Neural progenitor cell (in vitro differentiated cells): ENCODE results near the gene QSOX2. TPM values are rescaled to one million over a fixed set of nuclear protein-coding genes. Genes with fewer than 3 reads are reported as not detected.

Source experiments
- DNase-seq: peaks from one replicate; pipeline ENCODE4 v3.0.0-alpha.2; 2016; ENCODE audit warnings: low spot score
- H2AFZ ChIP-seq: fragments of 200-600 bp; sonication (generic); replicated peaks from 2 replicates; pipeline ENCODE4 v1.6.1; 2016; ENCODE audit warnings: antibody characterized with exemption
- H3F3A ChIP-seq: fragments of 200-600 bp; sonication (generic); 2 replicates; pipeline ENCODE4 v1.6.1; 2016; ENCODE audit warnings: antibody characterized with exemption, low read depth
- H3K27ac ChIP-seq: fragments of 200-600 bp; sonication (generic); 2 replicates; pipeline ENCODE4 v1.5.1; 2016; ENCODE audit warnings: mild to moderate bottlenecking
- H3K27me3 ChIP-seq: fragments of 200-600 bp; sonication (generic); 2 replicates; pipeline ENCODE4 v1.6.1; 2016; ENCODE audit warnings: mild to moderate bottlenecking, moderate library complexity
- H3K36me3 ChIP-seq: fragments of 200-600 bp; sonication (generic); 2 replicates; pipeline ENCODE4 v1.5.1; 2016
- H3K4me1 ChIP-seq: fragments of 200-600 bp; sonication (generic); 2 replicates; pipeline ENCODE4 v1.6.1; 2016; ENCODE audit warnings: mixed run types
- H3K4me2 ChIP-seq: fragments of 200-600 bp; sonication (generic); 2 replicates; pipeline ENCODE4 v1.6.1; 2016
- H3K4me3 ChIP-seq: fragments of 200-600 bp; sonication (generic); 2 replicates; pipeline ENCODE4 v1.5.1; 2016
- H3K79me2 ChIP-seq: fragments of 200-600 bp; sonication (generic); 2 replicates; pipeline ENCODE4 v1.6.1; 2016; ENCODE audit warnings: low read depth
- H3K9ac ChIP-seq: fragments of 200-600 bp; sonication (generic); 2 replicates; pipeline ENCODE4 v1.6.1; 2016
- H3K9me3 ChIP-seq: fragments of 200-600 bp; sonication (generic); 2 replicates; pipeline ENCODE4 v1.5.1; 2016; ENCODE audit warnings: low read depth
- H4K20me1 ChIP-seq: fragments of 200-600 bp; sonication (generic); 2 replicates; pipeline ENCODE4 v1.6.1; 2016; ENCODE audit warnings: low read depth
- H3K27ac Mint-ChIP-seq: 3 replicates; pipeline ENCODE4 v1.8.0; 2021; ENCODE audit warnings: mixed read lengths
- H3K27me3 Mint-ChIP-seq: 2 replicates; pipeline ENCODE4 v1.8.0; 2022; ENCODE audit warnings: low read depth, mild to moderate bottlenecking, inconsistent platforms, moderate library complexity, mixed read lengths; ENCODE audit not compliant: insufficient read depth
- H3K36me3 Mint-ChIP-seq: 3 replicates; pipeline ENCODE4 v1.8.0; 2021; ENCODE audit warnings: mixed read lengths
- H3K4me1 Mint-ChIP-seq: 3 replicates; pipeline ENCODE4 v1.8.0; 2021; ENCODE audit warnings: mixed read lengths
- H3K4me3 Mint-ChIP-seq: 3 replicates; pipeline ENCODE4 v1.8.0; 2021; ENCODE audit warnings: mild to moderate bottlenecking, moderate library complexity, mixed read lengths
- H3K9me3 Mint-ChIP-seq: 3 replicates; pipeline ENCODE4 v1.8.0; 2020; ENCODE audit warnings: mixed read lengths
- CTCF ChIP-seq: fragments of 200-600 bp; sonication (generic); IDR thresholded peaks from 2 replicates; pipeline ENCODE4 v1.5.1; 2017; ENCODE audit warnings: antibody characterized with exemption, mild to moderate bottlenecking
- EZH2 ChIP-seq: fragments of 200-600 bp; sonication (generic); IDR thresholded peaks from 2 replicates; pipeline ENCODE4 v1.6.1; 2017; ENCODE audit warnings: antibody characterized with exemption, mild to moderate bottlenecking, moderate library complexity
- EZH2phosphoT487 ChIP-seq: fragments of 200-600 bp; sonication (generic); IDR thresholded peaks from 2 replicates; pipeline ENCODE4 v1.6.1; 2017; ENCODE audit warnings: antibody characterized with exemption
- total RNA-seq: library from RNA; depleted of rRNA; stranded (reverse); fragments of >200 nt; gene quantifications from 2 replicates; pipeline ENCODE4 v1.2.3, GENCODE V29; 2015; ENCODE audit warnings: low replicate concordance

QSOX2 gene
- total RNA-seq, 1 donor from 2014 or later: 17.1 TPM

DNA sequence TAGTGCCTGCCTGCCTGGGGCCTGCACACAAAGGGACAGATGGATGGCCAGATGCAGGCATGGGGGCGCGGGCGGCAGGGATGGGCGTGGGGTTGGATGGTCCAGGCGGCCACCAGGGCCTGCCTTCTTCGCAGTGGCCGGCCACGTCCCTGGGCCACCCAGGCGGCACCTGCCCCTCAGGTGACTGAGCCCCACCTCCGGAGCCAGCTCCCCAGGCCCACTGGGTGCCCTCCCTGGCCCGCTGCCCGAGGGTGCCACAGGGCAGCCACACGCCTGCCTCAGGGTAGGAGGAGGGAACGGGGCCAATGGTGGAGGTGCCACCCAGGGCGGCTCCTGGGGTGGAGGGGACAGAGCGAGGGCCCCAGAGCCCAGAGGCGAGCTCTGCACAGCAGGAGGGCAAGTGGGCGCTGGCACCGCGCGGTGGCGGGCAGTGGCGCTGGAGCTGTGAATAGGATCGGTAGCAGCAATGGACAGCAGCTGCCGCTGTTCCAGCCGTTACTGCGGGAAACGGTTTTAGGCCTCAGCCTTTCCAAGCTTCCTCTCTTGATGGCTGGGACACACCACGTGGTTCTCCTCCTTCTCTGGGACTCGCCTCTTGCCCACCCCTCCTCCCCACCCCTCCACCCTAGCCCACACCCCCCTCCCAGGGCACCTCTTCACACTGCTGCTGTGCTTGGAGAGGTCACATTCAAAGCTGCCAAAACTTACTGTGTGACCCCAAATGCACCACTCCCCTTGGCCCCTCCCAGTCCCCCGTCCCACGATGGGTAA is 59.8 kb downstream of the QSOX2 start:
- peaks cover 12% of the 10 kb centered on the region for H3K4me1 Mint-ChIP-seq
- Histone ChIP-seq H3K9ac (no peak overlapping the region), H3K27me3 (peaks cover 16% of the 10 kb centered on the region), H4K20me1 (peaks cover 2% of the 10 kb centered on the region), H3K9me3 (no peaks in the 10 kb centered on the region), H3K36me3 (no peaks in the 10 kb centered on the region), H3K4me2 (no peak overlapping the region), H3K4me3 (no peak overlapping the region), H3K4me1 (peaks cover 20% of the 10 kb centered on the region), H3F3A (peaks cover 6% of the 10 kb centered on the region), H3K79me2 (no peaks in the 10 kb centered on the region), H2AFZ (no peak overlapping the region), H3K27ac (no peak overlapping the region)
- H3K4me3 Mint-ChIP-seq: no peak overlapping the region
- H3K27ac Mint-ChIP-seq: peak overlapping the region; percentile 42
- H3K36me3 Mint-ChIP-seq: no peaks in the 10 kb centered on the region
- TF ChIP-seq CTCF: no peak
- TF ChIP-seq EZH2phosphoT487: no peak
- no peak for TF ChIP-seq EZH2
- DNase-seq: no peak
- H3K27me3 Mint-ChIP-seq: peaks cover 12% of the 10 kb centered on the region
- no peaks in the 10 kb centered on the region for H3K9me3 Mint-ChIP-seq

DNA sequence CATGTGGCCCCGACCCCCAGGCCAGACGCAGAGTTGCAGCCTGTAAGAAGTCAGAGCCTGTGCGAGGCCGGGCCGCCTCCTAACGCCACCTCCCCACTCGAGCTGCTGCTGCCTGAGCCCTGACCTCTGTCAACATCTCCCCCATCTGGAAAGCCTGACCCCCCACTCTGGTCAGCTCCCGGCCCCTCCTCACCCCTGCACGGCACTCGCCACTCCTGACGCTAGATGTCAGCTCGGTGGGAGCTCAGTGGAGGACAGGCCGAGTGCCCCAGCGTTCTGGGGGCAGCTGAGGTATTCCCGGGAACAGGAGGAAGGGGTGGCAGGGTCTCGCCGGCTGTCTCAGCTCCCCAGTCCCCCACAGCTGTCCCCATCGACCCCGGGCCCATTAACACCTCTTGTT is 60.5 kb downstream of the QSOX2 start:
- no peak for DNase-seq
- H3K4me3 Mint-ChIP-seq: no peak overlapping the region
- no peak overlapping the region for H3K27ac ChIP-seq
- TF ChIP-seq EZH2 (no peak), CTCF (no peak), EZH2phosphoT487 (no peak)
- H3K36me3 Mint-ChIP-seq: no peaks in the 10 kb centered on the region
- H4K20me1 ChIP-seq: no peaks in the 10 kb centered on the region
- peaks cover 9% of the 10 kb centered on the region for H3K27me3 ChIP-seq
- peaks cover 15% of the 10 kb centered on the region for H3K4me1 Mint-ChIP-seq
- H3K9me3 ChIP-seq: no peaks in the 10 kb centered on the region
- H3K27me3 Mint-ChIP-seq: peaks cover 8% of the 10 kb centered on the region
- no peak overlapping the region for H2AFZ ChIP-seq
- H3K79me2 ChIP-seq: no peaks in the 10 kb centered on the region
- no peaks in the 10 kb centered on the region for H3K36me3 ChIP-seq
- H3K9me3 Mint-ChIP-seq: no peaks in the 10 kb centered on the region
- no peak overlapping the region for H3K27ac Mint-ChIP-seq
- peaks cover 18% of the 10 kb centered on the region for H3K4me1 ChIP-seq
- H3K9ac ChIP-seq: no peak overlapping the region
- no peak overlapping the region for H3K4me3 ChIP-seq
- peak overlapping the region; percentile 2 for H3K4me2 ChIP-seq
- peaks cover 6% of the 10 kb centered on the region for H3F3A ChIP-seq

DNA sequence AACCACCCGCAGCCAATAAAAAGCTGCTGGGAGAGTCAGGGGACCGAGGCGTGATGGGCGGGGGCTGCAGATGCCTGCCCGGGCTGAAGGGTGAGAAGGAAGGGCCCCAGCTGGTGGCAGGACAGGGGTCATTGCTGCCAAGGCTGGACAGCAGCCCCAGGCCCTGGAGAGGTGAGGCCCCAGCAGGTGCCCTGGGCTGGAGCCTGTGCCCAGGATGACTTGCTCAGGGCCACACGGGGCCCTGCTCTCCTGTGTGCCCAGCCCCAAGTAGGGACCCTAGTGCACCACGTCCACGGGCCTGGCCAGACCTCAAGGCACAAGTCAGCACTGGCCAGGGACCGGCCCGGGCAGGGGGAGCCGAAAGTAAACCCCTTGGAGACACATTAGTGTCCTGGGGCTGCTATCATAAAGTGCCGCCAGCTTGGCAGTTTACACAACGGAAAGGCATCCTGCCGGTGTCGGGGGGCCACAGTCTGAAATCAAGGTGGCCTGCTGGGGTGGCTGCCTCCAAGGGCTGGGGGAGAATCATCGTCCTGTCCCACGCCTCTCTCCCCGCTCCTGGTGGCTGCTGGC is 62.7 kb downstream of the QSOX2 start:
- Mint-ChIP-seq H3K4me1 (peaks cover 21% of the 10 kb centered on the region), H3K27ac (no peak overlapping the region), H3K27me3 (peaks cover 4% of the 10 kb centered on the region), H3K9me3 (no peaks in the 10 kb centered on the region), H3K4me3 (no peak overlapping the region), H3K36me3 (no peaks in the 10 kb centered on the region)
- Histone ChIP-seq H3K36me3 (no peaks in the 10 kb centered on the region), H3K4me3 (no peak overlapping the region), H4K20me1 (no peaks in the 10 kb centered on the region), H3K79me2 (no peaks in the 10 kb centered on the region), H3K4me1 (peaks cover 23% of the 10 kb centered on the region), H3F3A (peaks cover 6% of the 10 kb centered on the region), H3K9me3 (no peaks in the 10 kb centered on the region), H3K27ac (no peak overlapping the region), H3K9ac (no peak overlapping the region), H3K27me3 (no peaks in the 10 kb centered on the region), H3K4me2 (no peak overlapping the region), H2AFZ (no peak overlapping the region)
- DNase-seq: no peak
- TF ChIP-seq EZH2phosphoT487 (no peak), CTCF (no peak), EZH2 (no peak)
